Body of pancreas (tissue), 4 donors: ENCODE measurements around the gene MAX.

Source experiments
- CTCF ChIP-seq, 7 experiments: fragments of 450-650 bp in 4 of 7; fragments of 200-600 bp in 3 of 7; sonication (generic) in 3 of 7; IDR thresholded peaks; one replicate each; pipeline ENCODE4 v1.5.1; 2016 to 2019; ENCODE audit warnings: antibody characterized with exemption in 7 of 7
- POLR2A ChIP-seq, 3 donors: fragments of 450-650 bp; IDR thresholded peaks; one replicate each; pipeline ENCODE4 v1.6.1; 2016; ENCODE audit warnings: antibody characterized with exemption in 3 of 3, mild to moderate bottlenecking in 2 of 3

GRCh38 chr14:65117769-65118745 is 15.7 kb upstream of the MAX start:
- no peak for TF ChIP-seq CTCF (IDR thresholded peaks at IDR 0.05)
- no peak for TF ChIP-seq POLR2A (IDR thresholded peaks at IDR 0.05)
